Activated naive CD4-positive, alpha-beta T cell treated with anti-CD3 and anti-CD28 coated beads, Interleukin-2, amount 50 U/mL, for 24 hours (primary cell): ENCODE measurements around the gene PACSIN2.

Source experiments
- H3K27ac Mint-ChIP-seq: one replicate; pipeline ENCODE4 v1.8.0; 2021; ENCODE audit warnings: mild to moderate bottlenecking, mixed read lengths
- H3K27me3 Mint-ChIP-seq: one replicate; pipeline ENCODE4 v1.8.0; 2021; ENCODE audit warnings: mixed read lengths
- H3K36me3 Mint-ChIP-seq: one replicate; pipeline ENCODE4 v1.8.0; 2021; ENCODE audit warnings: mixed read lengths
- H3K4me1 Mint-ChIP-seq: one replicate; pipeline ENCODE4 v1.8.0; 2021; ENCODE audit warnings: mixed read lengths
- H3K4me3 Mint-ChIP-seq: one replicate; pipeline ENCODE4 v1.8.0; 2021; ENCODE audit warnings: mild to moderate bottlenecking, mixed read lengths
- H3K9me3 Mint-ChIP-seq: one replicate; pipeline ENCODE4 v1.8.0; 2021; ENCODE audit warnings: mixed read lengths

The PACSIN2 gene

GRCh38 chr22:42877597-42878340 is 137.2 kb downstream of the PACSIN2 start:
- Mint-ChIP-seq H3K36me3 (no peaks in the 10 kb centered on the region), H3K4me3 (no peak overlapping the region), H3K27me3 (no peaks in the 10 kb centered on the region), H3K27ac (no peak overlapping the region), H3K9me3 (no peaks in the 10 kb centered on the region), H3K4me1 (no peaks in the 10 kb centered on the region)

- no peaks in the 10 kb centered on the region for H3K27me3 Mint-ChIP-seq
- H3K4me1 Mint-ChIP-seq: no peaks in the 10 kb centered on the region
- no peaks in the 10 kb centered on the region for H3K36me3 Mint-ChIP-seq
- no peak overlapping the region for H3K4me3 Mint-ChIP-seq
- H3K27ac Mint-ChIP-seq: no peak overlapping the region
- no peaks in the 10 kb centered on the region for H3K9me3 Mint-ChIP-seq
Observed at GRCh38 chr22:42877158-42877557, 137.8 kb downstream of the PACSIN2 start.

GRCh38 chr22:42876041-42876440 is 138.9 kb downstream of the PACSIN2 start:
- no peaks in the 10 kb centered on the region for H3K36me3 Mint-ChIP-seq
- no peaks in the 10 kb centered on the region for H3K9me3 Mint-ChIP-seq
- no peaks in the 10 kb centered on the region for H3K27me3 Mint-ChIP-seq
- no peaks in the 10 kb centered on the region for H3K4me1 Mint-ChIP-seq
- no peak overlapping the region for H3K27ac Mint-ChIP-seq
- H3K4me3 Mint-ChIP-seq: no peak overlapping the region

- Mint-ChIP-seq H3K27me3 (no peaks in the 10 kb centered on the region), H3K36me3 (no peaks in the 10 kb centered on the region), H3K4me1 (no peaks in the 10 kb centered on the region), H3K4me3 (no peak overlapping the region), H3K9me3 (no peaks in the 10 kb centered on the region), H3K27ac (no peak overlapping the region)
Observed at GRCh38 chr22:42874010-42874409, 140.9 kb downstream of the PACSIN2 start.

GRCh38 chr22:42873356-42873755 is 141.6 kb downstream of the PACSIN2 start:
- H3K27me3 Mint-ChIP-seq: no peaks in the 10 kb centered on the region
- H3K27ac Mint-ChIP-seq: no peak overlapping the region
- H3K9me3 Mint-ChIP-seq: no peaks in the 10 kb centered on the region
- H3K36me3 Mint-ChIP-seq: no peaks in the 10 kb centered on the region
- no peaks in the 10 kb centered on the region for H3K4me1 Mint-ChIP-seq
- H3K4me3 Mint-ChIP-seq: no peak overlapping the region

GRCh38 chr22:42872821-42873220 is 142.1 kb downstream of the PACSIN2 start:
- Mint-ChIP-seq H3K36me3 (no peaks in the 10 kb centered on the region), H3K4me3 (no peak overlapping the region), H3K4me1 (peaks cover 1% of the 10 kb centered on the region), H3K27ac (peak overlapping the region; percentile 72), H3K9me3 (no peaks in the 10 kb centered on the region), H3K27me3 (no peaks in the 10 kb centered on the region)

- peaks cover 5% of the 10 kb centered on the region for H3K4me1 Mint-ChIP-seq
- no peaks in the 10 kb centered on the region for H3K36me3 Mint-ChIP-seq
- H3K9me3 Mint-ChIP-seq: no peaks in the 10 kb centered on the region
- no peaks in the 10 kb centered on the region for H3K27me3 Mint-ChIP-seq
- H3K27ac Mint-ChIP-seq: no peak overlapping the region
- H3K4me3 Mint-ChIP-seq: no peak overlapping the region
Observed at GRCh38 chr22:42871146-42872050, 143.6 kb downstream of the PACSIN2 start.

GRCh38 chr22:42869888-42870480 is 145.0 kb downstream of the PACSIN2 start:
- no peaks in the 10 kb centered on the region for H3K27me3 Mint-ChIP-seq
- no peak overlapping the region for H3K27ac Mint-ChIP-seq
- H3K36me3 Mint-ChIP-seq: no peaks in the 10 kb centered on the region
- H3K4me3 Mint-ChIP-seq: no peak overlapping the region
- no peaks in the 10 kb centered on the region for H3K9me3 Mint-ChIP-seq
- peaks cover 5% of the 10 kb centered on the region for H3K4me1 Mint-ChIP-seq

GRCh38 chr22:42869463-42869862 is 145.5 kb downstream of the PACSIN2 start:
- Mint-ChIP-seq H3K36me3 (peaks cover 1% of the 10 kb centered on the region), H3K4me1 (peaks cover 9% of the 10 kb centered on the region), H3K27ac (no peak overlapping the region), H3K4me3 (no peak overlapping the region), H3K27me3 (no peaks in the 10 kb centered on the region), H3K9me3 (no peaks in the 10 kb centered on the region)

- no peak overlapping the region for H3K4me3 Mint-ChIP-seq
- no peaks in the 10 kb centered on the region for H3K9me3 Mint-ChIP-seq
- H3K27me3 Mint-ChIP-seq: no peaks in the 10 kb centered on the region
- peaks cover 1% of the 10 kb centered on the region for H3K36me3 Mint-ChIP-seq
- H3K4me1 Mint-ChIP-seq: peaks cover 11% of the 10 kb centered on the region
- H3K27ac Mint-ChIP-seq: no peak overlapping the region
Observed at GRCh38 chr22:42868751-42869251, 146.1 kb downstream of the PACSIN2 start.

GRCh38 chr22:42866100-42866499 is 148.8 kb downstream of the PACSIN2 start:
- Mint-ChIP-seq H3K36me3 (peaks cover 6% of the 10 kb centered on the region), H3K27ac (peak overlapping the region; percentile 17), H3K4me3 (no peak overlapping the region)

GRCh38 chr22:42865536-42865935 is 149.4 kb downstream of the PACSIN2 start:
- H3K27me3 Mint-ChIP-seq: no peaks in the 10 kb centered on the region
- no peak overlapping the region for H3K27ac Mint-ChIP-seq
- no peaks in the 10 kb centered on the region for H3K9me3 Mint-ChIP-seq
- peaks cover 6% of the 10 kb centered on the region for H3K36me3 Mint-ChIP-seq
- H3K4me1 Mint-ChIP-seq: peaks cover 25% of the 10 kb centered on the region
- H3K4me3 Mint-ChIP-seq: no peak overlapping the region

More at GRCh38 chr22:42866100-42866499, 148.8 kb downstream of the PACSIN2 start:
- Mint-ChIP-seq H3K27me3 (no peaks in the 10 kb centered on the region), H3K9me3 (no peaks in the 10 kb centered on the region), H3K4me1 (peaks cover 25% of the 10 kb centered on the region)

GRCh38 chr22:42863349-42863961 is 151.5 kb downstream of the PACSIN2 start:
- Mint-ChIP-seq H3K27ac (peak overlapping the region; percentile 80), H3K4me3 (peak overlapping the region; percentile 15), H3K36me3 (peaks cover 6% of the 10 kb centered on the region), H3K27me3 (no peaks in the 10 kb centered on the region), H3K4me1 (peaks cover 25% of the 10 kb centered on the region), H3K9me3 (no peaks in the 10 kb centered on the region)

GRCh38 chr22:42862045-42862734 is 152.8 kb downstream of the PACSIN2 start:
- Mint-ChIP-seq H3K27me3 (no peaks in the 10 kb centered on the region), H3K36me3 (peaks cover 6% of the 10 kb centered on the region), H3K4me1 (peaks cover 19% of the 10 kb centered on the region), H3K27ac (peak overlapping the region; percentile 25), H3K4me3 (no peak overlapping the region), H3K9me3 (no peaks in the 10 kb centered on the region)

GRCh38 chr22:42860968-42861367 is 154.0 kb downstream of the PACSIN2 start:
- Mint-ChIP-seq H3K9me3 (no peaks in the 10 kb centered on the region), H3K4me1 (peaks cover 22% of the 10 kb centered on the region), H3K27me3 (no peaks in the 10 kb centered on the region), H3K4me3 (no peak overlapping the region), H3K36me3 (peaks cover 6% of the 10 kb centered on the region), H3K27ac (no peak overlapping the region)
